ENCODE measurements around the gene DNASE1L1. TPM values are rescaled to one million over a fixed set of nuclear protein-coding genes. Genes with fewer than 3 reads are reported as not detected.

The DNASE1L1 gene
- total RNA-seq, 4 donors from 2014 or later, result 14.6 to 30.7 (median 21.2) TPM

GRCh38 chrX:154435171-154435733, 26.2 kb upstream of the DNASE1L1 start:
- Histone ChIP-seq H3K36me3 (peaks cover 41% of the 10 kb centered on the region), H3K27ac (no peak overlapping the region), H3K9me3 (no peaks in the 10 kb centered on the region), H3K4me1 (peaks cover 19% of the 10 kb centered on the region), H3K4me3 (no peak overlapping the region), H3K27me3 (no peaks in the 10 kb centered on the region)
- 93% methylated on average over 11 of the region's 19 CpGs for WGBS
- no peak for TF ChIP-seq POLR2AphosphoS5 (IDR thresholded peaks at IDR 0.05)
- no peak for TF ChIP-seq CTCF (IDR thresholded peaks at IDR 0.05)
- no peak for TF ChIP-seq EP300 (IDR thresholded peaks at IDR 0.05)
- no peak for TF ChIP-seq POLR2A (IDR thresholded peaks at IDR 0.05)
- peak in 1 of 2 donors; percentile 59 for DNase-seq (ENCODE audit: low spot score in 2 of 2)

GRCh38 chrX:154434394-154435168, 25.5 kb upstream of the DNASE1L1 start:
- no peak overlapping the region for H3K27ac ChIP-seq
- H3K27me3 ChIP-seq, result no peaks in the 10 kb centered on the region
- no peak overlapping the region for H3K4me3 ChIP-seq
- H3K9me3 ChIP-seq, result no peaks in the 10 kb centered on the region
- peaks cover 35% of the 10 kb centered on the region for H3K36me3 ChIP-seq
- WGBS, result 100% methylated on average over 2 of the region's 7 CpGs
- H3K4me1 ChIP-seq, result peaks cover 24% of the 10 kb centered on the region
- no peak for TF ChIP-seq POLR2AphosphoS5 (IDR thresholded peaks at IDR 0.05)
- no peak for TF ChIP-seq POLR2A (IDR thresholded peaks at IDR 0.05)
- TF ChIP-seq CTCF (IDR thresholded peaks at IDR 0.05), result no peak
- no peak for TF ChIP-seq EP300 (IDR thresholded peaks at IDR 0.05)
- DNase-seq (ENCODE audit: low spot score in 2 of 2), result no peak

GRCh38 chrX:154433605-154434004, 24.6 kb upstream of the DNASE1L1 start:
- peaks cover 35% of the 10 kb centered on the region for H3K36me3 ChIP-seq
- WGBS, result 91% methylated on average over 6 of the region's 7 CpGs
- DNase-seq (ENCODE audit: low spot score in 2 of 2), result no peak
- H3K27ac ChIP-seq, result no peak overlapping the region
- no peaks in the 10 kb centered on the region for H3K27me3 ChIP-seq
- H3K9me3 ChIP-seq, result no peaks in the 10 kb centered on the region
- peaks cover 27% of the 10 kb centered on the region for H3K4me1 ChIP-seq
- TF ChIP-seq CTCF (IDR thresholded peaks at IDR 0.05) (no peak), EP300 (IDR thresholded peaks at IDR 0.05) (no peak), POLR2A (IDR thresholded peaks at IDR 0.05) (no peak), POLR2AphosphoS5 (IDR thresholded peaks at IDR 0.05) (no peak)
- H3K4me3 ChIP-seq, result no peak overlapping the region

- DNase-seq (ENCODE audit: low spot score in 2 of 2), result no peak
- no peak for TF ChIP-seq POLR2AphosphoS5 (IDR thresholded peaks at IDR 0.05)
These were observed 23.2 kb upstream of the DNASE1L1 start for GRCh38 chrX:154432210-154432609.

GRCh38 chrX:154431341-154431740, 22.3 kb upstream of the DNASE1L1 start:
- Histone ChIP-seq H3K4me1 (peaks cover 20% of the 10 kb centered on the region), H3K4me3 (no peak overlapping the region), H3K27ac (no peak overlapping the region), H3K36me3 (peaks cover 35% of the 10 kb centered on the region), H3K9me3 (no peaks in the 10 kb centered on the region), H3K27me3 (no peaks in the 10 kb centered on the region)
- TF ChIP-seq POLR2AphosphoS5 (IDR thresholded peaks at IDR 0.05), result no peak
- TF ChIP-seq POLR2A (IDR thresholded peaks at IDR 0.05), result no peak
- no peak for DNase-seq (ENCODE audit: low spot score in 2 of 2)
- 65% methylated on average over 5 of the region's 5 CpGs for whole genome bisulfite sequencing

More at GRCh38 chrX:154432210-154432609, 23.2 kb upstream of the DNASE1L1 start:
- H3K9me3 ChIP-seq, result no peaks in the 10 kb centered on the region
- no peak overlapping the region for H3K27ac ChIP-seq
- H3K36me3 ChIP-seq, result peaks cover 35% of the 10 kb centered on the region
- H3K4me1 ChIP-seq, result peaks cover 20% of the 10 kb centered on the region
- WGBS, result 85% methylated on average over 4 of the region's 8 CpGs
- no peak overlapping the region for H3K4me3 ChIP-seq
- no peaks in the 10 kb centered on the region for H3K27me3 ChIP-seq

DNA sequence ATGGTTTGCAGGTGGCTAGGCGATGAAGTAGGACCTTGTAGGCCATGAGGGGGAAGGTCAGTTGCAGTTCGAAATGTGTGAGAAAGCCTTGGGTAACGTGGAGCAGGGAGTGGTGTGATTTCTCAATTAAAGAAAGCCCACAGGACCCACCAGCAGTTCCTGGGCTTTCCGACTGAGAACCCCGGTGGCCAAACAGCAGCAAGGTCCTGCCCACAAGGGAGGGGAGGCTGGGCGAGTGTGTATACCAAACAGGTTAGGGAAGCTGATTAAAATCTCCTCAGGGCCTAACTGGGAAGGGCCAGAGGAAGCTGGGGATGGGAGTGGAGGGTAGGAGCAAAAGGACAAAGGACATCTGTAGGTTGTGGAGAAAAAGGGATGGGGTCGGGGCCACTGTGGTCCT, 21.9 kb upstream of the DNASE1L1 start:
- peaks cover 20% of the 10 kb centered on the region for H3K4me1 ChIP-seq
- H3K36me3 ChIP-seq, result peaks cover 35% of the 10 kb centered on the region
- H3K9me3 ChIP-seq, result no peaks in the 10 kb centered on the region
- 65% methylated on average over 7 of the region's 7 CpGs for WGBS
- TF ChIP-seq EP300 (IDR thresholded peaks at IDR 0.05) (no peak), POLR2AphosphoS5 (IDR thresholded peaks at IDR 0.05) (no peak), CTCF (IDR thresholded peaks at IDR 0.05) (no peak), POLR2A (IDR thresholded peaks at IDR 0.05) (no peak)
- H3K27ac ChIP-seq, result no peak overlapping the region
- no peaks in the 10 kb centered on the region for H3K27me3 ChIP-seq
- peak in 1 of 2 donors; percentile 61 for DNase-seq (ENCODE audit: low spot score in 2 of 2)
- no peak overlapping the region for H3K4me3 ChIP-seq

Data from suprapubic skin (tissue), 4 donors.